HEK293T (cell line): ENCODE results near the gene GUSB.
"Not testable (repeated sequence)": the region's sequence is repeated elsewhere in the genome, so short reads cannot be mapped to it uniquely, and the experiment has no call there.

Experiments used
- ARNT ChIP-seq: fragments of 450-650 bp; IDR thresholded peaks from 2 replicates; pipeline ENCODE4 v1.6.1; 2017; ENCODE audit warnings: mild to moderate bottlenecking
- BHLHE40 ChIP-seq: fragments of 450-650 bp; IDR thresholded peaks from 2 replicates; pipeline ENCODE4 v1.6.1; 2016; ENCODE audit warnings: mild to moderate bottlenecking, moderate library complexity, borderline replicate concordance
- CTBP1 ChIP-seq: fragments of 450-650 bp; IDR thresholded peaks from 2 replicates; pipeline ENCODE4 v1.6.1; 2016; ENCODE audit warnings: borderline replicate concordance
- FOXK2 ChIP-seq: fragments of 450-650 bp; IDR thresholded peaks from 2 replicates; pipeline ENCODE4 v1.6.1; 2016; ENCODE audit warnings: mild to moderate bottlenecking
- FOXM1 ChIP-seq: fragments of 450-650 bp; IDR thresholded peaks from 2 replicates; pipeline ENCODE4 v1.6.1; 2017; ENCODE audit warnings: mild to moderate bottlenecking, borderline replicate concordance
- HDGF ChIP-seq: fragments of 450-650 bp; IDR thresholded peaks from 2 replicates; pipeline ENCODE4 v1.6.1; 2017; ENCODE audit warnings: antibody characterized with exemption, borderline replicate concordance
- LEF1 ChIP-seq: fragments of 450-650 bp; IDR thresholded peaks from 2 replicates; pipeline ENCODE4 v1.6.1; 2017; ENCODE audit warnings: mild to moderate bottlenecking, borderline replicate concordance
- NFRKB ChIP-seq: fragments of 450-650 bp; IDR thresholded peaks from 2 replicates; pipeline ENCODE4 v1.6.1; 2016; ENCODE audit warnings: mild to moderate bottlenecking, moderate library complexity
- SP1 ChIP-seq: fragments of 450-650 bp; IDR thresholded peaks from 2 replicates; pipeline ENCODE4 v1.6.1; 2017
- SUZ12 ChIP-seq: fragments of 450-650 bp; IDR thresholded peaks from 2 replicates; pipeline ENCODE4 v1.6.1; 2016; ENCODE audit warnings: mild to moderate bottlenecking
- TARDBP ChIP-seq: fragments of 450-650 bp; IDR thresholded peaks from 2 replicates; pipeline ENCODE4 v1.6.1; 2016
- ZNF384 ChIP-seq: fragments of 450-650 bp; IDR thresholded peaks from 2 replicates; pipeline ENCODE4 v1.6.1; 2016

GRCh38 chr7:65994984-65995383, 13.0 kb upstream of the GUSB start:
- not testable (repeated sequence) for TF ChIP-seq SUZ12, BHLHE40, HDGF, SP1, CTBP1, ZNF384, NFRKB, TARDBP, FOXK2, LEF1, ARNT, FOXM1
